OCI-LY7 (cell line): ENCODE results near the gene ARFIP1. TPM values are rescaled to one million over a fixed set of nuclear protein-coding genes. Genes with fewer than 3 reads are reported as not detected.
A peak's percentile ranks its signal among the peaks of the same experiment; 100 is the strongest.

Source experiments
- BruUV-seq: library from RNA; stranded (reverse); fragments of 400-500 nt; replicated peaks from 2 replicates; lab custom pipeline; 2021; lab: Mats Ljungman, UMichigan
- CTCF ChIA-PET: fragments of 300-600 bp; sonication (Branson Sonifier 250); formaldehyde crosslinking; loops from one replicate; lab custom pipeline; 2022; ENCODE audit warnings: antibody characterized with exemption; ENCODE audit not compliant: unreplicated experiment; lab: Charles Lee
- POLR2A ChIA-PET: fragments of 300-600 bp; sonication (Branson Sonifier 250); formaldehyde crosslinking; loops from one replicate; lab custom pipeline; 2022; ENCODE audit warnings: antibody characterized with exemption; lab: Charles Lee
- DNase-seq: peaks from one replicate; pipeline ENCODE4 v3.0.0-alpha.2; 2015; ENCODE audit warnings: low spot score
- H2AFZ ChIP-seq: fragments of 200-600 bp; sonication (generic), shearing (Covaris generic); 2 replicates; pipeline ENCODE4 v1.6.1; 2014; ENCODE audit warnings: mild to moderate bottlenecking, antibody characterized with exemption, low read length, moderate library complexity
- H3K27ac ChIP-seq: fragments of 200-600 bp; sonication (generic); 2 replicates; pipeline ENCODE4 v1.5.1; 2014; ENCODE audit warnings: mixed run types, low read depth, mild to moderate bottlenecking, moderate library complexity, low read length, inconsistent platforms; ENCODE audit not compliant: poor library complexity, severe bottlenecking
- H3K36me3 ChIP-seq: fragments of 200-600 bp; sonication (generic); 2 replicates; pipeline ENCODE4 v1.6.1; 2014; ENCODE audit warnings: mild to moderate bottlenecking, antibody characterized with exemption, low read length, moderate library complexity, mixed read lengths; ENCODE audit not compliant: insufficient read depth
- H3K4me1 ChIP-seq: fragments of 200-600 bp; sonication (generic); 2 replicates; pipeline ENCODE4 v1.5.1; 2014; ENCODE audit warnings: mild to moderate bottlenecking, low read length; ENCODE audit not compliant: insufficient read depth, poor library complexity, severe bottlenecking
- H3K4me2 ChIP-seq: fragments of 200-600 bp; sonication (generic); 2 replicates; pipeline ENCODE4 v1.6.1; 2014; ENCODE audit warnings: mild to moderate bottlenecking, low read length
- H3K4me3 ChIP-seq: fragments of 200-600 bp; sonication (generic); 2 replicates; pipeline ENCODE4 v1.5.1; 2014; ENCODE audit warnings: mild to moderate bottlenecking, low read depth, low read length; ENCODE audit not compliant: poor library complexity, severe bottlenecking
- H3K79me2 ChIP-seq: fragments of 200-600 bp; sonication (generic); 2 replicates; pipeline ENCODE4 v1.6.1; 2016; ENCODE audit warnings: low read depth, mild to moderate bottlenecking, low read length, moderate library complexity, mixed read lengths; ENCODE audit not compliant: insufficient read depth
- H3K9me2 ChIP-seq: fragments of 200-600 bp; sonication (generic); 2 replicates; pipeline ENCODE4 v1.6.1; 2016; ENCODE audit warnings: mild to moderate bottlenecking, low read length, mixed read lengths; ENCODE audit not compliant: insufficient read depth
- H3K9me3 ChIP-seq: fragments of 200-600 bp; sonication (generic); 2 replicates; pipeline ENCODE4 v1.6.1; 2014; ENCODE audit warnings: mild to moderate bottlenecking, mixed run types, low read length, mixed read lengths
- H4K20me1 ChIP-seq: fragments of 200-600 bp; sonication (generic); 2 replicates; pipeline ENCODE4 v1.6.1; 2014; ENCODE audit warnings: mild to moderate bottlenecking, antibody characterized with exemption, low read length, moderate library complexity, mixed read lengths; ENCODE audit not compliant: insufficient read depth
- EZH2phosphoT487 ChIP-seq: fragments of 200-600 bp; sonication (generic); IDR thresholded peaks from 2 replicates; pipeline ENCODE4 v1.6.1; 2018; ENCODE audit warnings: low read depth, borderline replicate concordance, mild to moderate bottlenecking, mixed run types, antibody characterized with exemption, low read length, moderate library complexity, mixed read lengths
- intact Hi-C: fragments of 100-400 bp; cut with micrococcal nuclease; formaldehyde crosslinking; loops from one replicate; pipeline ENCODE4 v1.10.0; 2022; ENCODE audit not compliant: unreplicated experiment
- total RNA-seq, 2 experiments: library from RNA; depleted of rRNA in 1 of 2; stranded (reverse); fragments of >200 nt in 1 of 2; shearing (Covaris generic) in 1 of 2; gene quantifications; 2 replicates each; pipeline ENCODE4 v1.2.3, GENCODE V29; 2014 to 2022
- TF ChIP-seq, protein P1 (sequence below): fragments of 200-600 bp; sonication (generic); conservative IDR thresholded peaks from 2 replicates; pipeline ENCODE4 v1.5.1; 2014; ENCODE audit warnings: mild to moderate bottlenecking, antibody characterized with exemption, low read length, moderate library complexity, mixed read lengths

The ARFIP1 gene
- total RNA-seq, 2 experiments from 2014 or later: 27.0 to 29.3 TPM

DNA sequence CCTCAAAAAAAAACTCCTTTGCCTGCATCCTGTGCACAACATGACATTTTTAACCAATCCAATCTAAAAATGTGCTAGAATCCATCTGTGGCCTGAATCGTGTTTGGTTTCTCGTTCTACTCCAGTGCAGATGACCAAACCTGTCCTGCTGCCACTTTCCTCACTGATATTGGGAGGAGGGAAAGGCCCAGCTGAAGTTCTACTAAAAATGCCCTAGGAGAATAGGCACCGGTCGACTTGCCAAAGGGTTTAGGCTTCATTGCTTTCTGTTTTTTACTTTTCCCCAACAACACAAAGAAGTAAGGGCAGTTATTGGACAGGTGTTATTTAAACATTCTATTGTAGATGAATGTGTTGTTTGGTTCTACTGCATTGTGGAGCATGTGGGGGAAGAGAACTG lies 148.5 kb downstream of the ARFIP1 start:
- H2AFZ ChIP-seq: no peak overlapping the region
- ChIA-PET CTCF (no interaction called here), POLR2A (interaction anchor here (0.8 kb wide), 1 partner anchor 14 kb away, joined by 3 read pairs; no protein-coding TSS in a partner anchor)
- no peaks in the 10 kb centered on the region for H3K9me3 ChIP-seq
- no peaks in the 10 kb centered on the region for H3K9me2 ChIP-seq
- no peaks in the 10 kb centered on the region for H3K79me2 ChIP-seq
- no peaks in the 10 kb centered on the region for H3K36me3 ChIP-seq
- no peak for TF ChIP-seq EZH2phosphoT487
- TF ChIP-seq, protein P1, sequence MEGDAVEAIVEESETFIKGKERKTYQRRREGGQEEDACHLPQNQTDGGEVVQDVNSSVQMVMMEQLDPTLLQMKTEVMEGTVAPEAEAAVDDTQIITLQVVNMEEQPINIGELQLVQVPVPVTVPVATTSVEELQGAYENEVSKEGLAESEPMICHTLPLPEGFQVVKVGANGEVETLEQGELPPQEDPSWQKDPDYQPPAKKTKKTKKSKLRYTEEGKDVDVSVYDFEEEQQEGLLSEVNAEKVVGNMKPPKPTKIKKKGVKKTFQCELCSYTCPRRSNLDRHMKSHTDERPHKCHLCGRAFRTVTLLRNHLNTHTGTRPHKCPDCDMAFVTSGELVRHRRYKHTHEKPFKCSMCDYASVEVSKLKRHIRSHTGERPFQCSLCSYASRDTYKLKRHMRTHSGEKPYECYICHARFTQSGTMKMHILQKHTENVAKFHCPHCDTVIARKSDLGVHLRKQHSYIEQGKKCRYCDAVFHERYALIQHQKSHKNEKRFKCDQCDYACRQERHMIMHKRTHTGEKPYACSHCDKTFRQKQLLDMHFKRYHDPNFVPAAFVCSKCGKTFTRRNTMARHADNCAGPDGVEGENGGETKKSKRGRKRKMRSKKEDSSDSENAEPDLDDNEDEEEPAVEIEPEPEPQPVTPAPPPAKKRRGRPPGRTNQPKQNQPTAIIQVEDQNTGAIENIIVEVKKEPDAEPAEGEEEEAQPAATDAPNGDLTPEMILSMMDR: no peak
- no peaks in the 10 kb centered on the region for H3K4me1 ChIP-seq
- DNase-seq: no peak
- H3K27ac ChIP-seq: no peak overlapping the region
- BruUV-seq: no TSS peak
- intact Hi-C loops: no loop called here
- no peaks in the 10 kb centered on the region for H4K20me1 ChIP-seq
- no peak overlapping the region for H3K4me3 ChIP-seq
- H3K4me2 ChIP-seq: no peak overlapping the region

DNA sequence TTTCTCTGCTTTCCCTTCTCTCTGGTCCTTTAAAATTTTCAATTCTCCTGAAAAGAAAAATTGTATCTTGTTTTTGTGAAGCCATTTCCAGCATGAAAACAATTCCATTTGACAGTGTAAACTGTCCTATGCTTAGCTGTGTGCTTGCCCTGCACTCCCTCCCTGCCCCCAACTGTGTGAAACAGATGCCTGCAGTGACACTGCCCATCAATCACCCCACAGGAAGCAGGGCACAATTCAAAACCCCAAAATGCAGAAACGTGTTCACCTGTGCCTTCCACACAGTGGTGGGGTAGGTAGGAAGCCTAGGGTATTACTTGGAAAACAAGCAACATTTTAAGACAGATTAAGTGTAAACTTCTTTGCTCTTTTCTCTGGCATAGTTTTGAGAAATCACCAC lies 150.1 kb downstream of the ARFIP1 start:
- POLR2A ChIA-PET: interaction anchor here (0.6 kb wide), 1 partner anchor 10 kb away, joined by 3 read pairs; no protein-coding TSS in a partner anchor
- Histone ChIP-seq H3K4me2 (no peak overlapping the region), H3K9me3 (no peaks in the 10 kb centered on the region), H3K36me3 (no peaks in the 10 kb centered on the region), H3K27ac (no peak overlapping the region), H3K79me2 (no peaks in the 10 kb centered on the region), H4K20me1 (no peaks in the 10 kb centered on the region), H2AFZ (no peak overlapping the region), H3K9me2 (no peaks in the 10 kb centered on the region), H3K4me1 (no peaks in the 10 kb centered on the region), H3K4me3 (no peak overlapping the region)
- CTCF ChIA-PET: no interaction called here
- no peak for TF ChIP-seq EZH2phosphoT487
- TF ChIP-seq, protein P1: no peak
- no TSS peak for BruUV-seq
- intact Hi-C loops: loop anchor here (10.0 kb wide), 1 partner anchor 195 kb away; no protein-coding TSS in a partner anchor
- DNase-seq: no peak

GRCh38 chr4:152935143-152935542 lies 155.4 kb downstream of the ARFIP1 start:
- Histone ChIP-seq H4K20me1 (no peaks in the 10 kb centered on the region), H3K9me3 (no peaks in the 10 kb centered on the region), H3K4me3 (no peak overlapping the region), H3K27ac (no peak overlapping the region), H3K36me3 (no peaks in the 10 kb centered on the region), H2AFZ (no peak overlapping the region), H3K4me1 (no peaks in the 10 kb centered on the region), H3K9me2 (no peaks in the 10 kb centered on the region), H3K79me2 (no peaks in the 10 kb centered on the region), H3K4me2 (no peak overlapping the region)
- ChIA-PET POLR2A (no interaction called here), CTCF (no interaction called here)
- TF ChIP-seq, protein P1: peak; percentile 50
- TF ChIP-seq EZH2phosphoT487: no peak
- intact Hi-C loops: loop anchor here (10.0 kb wide), 1 partner anchor 190 kb away; no protein-coding TSS in a partner anchor
- no peak for DNase-seq
- BruUV-seq: no TSS peak
